Measurements from ENCODE around the gene PLPP4. TPM values are rescaled to one million over a fixed set of nuclear protein-coding genes. Genes with fewer than 3 reads are reported as not detected.

The PLPP4 gene
- total RNA-seq, 1 experiment from 2014 or later: 3.5 TPM

GRCh38 chr10:120466006-120466405 lies 9.0 kb downstream of the PLPP4 start:
- no peaks in the 10 kb centered on the region for H3K36me3 ChIP-seq (replicated peaks; ENCODE audit: control insufficient read depth, insufficient read depth, low read length)
- no peak for DNase-seq
- H3K4me3 ChIP-seq (ENCODE audit: insufficient read depth, low read depth, low read length): no peak overlapping the region
- no peaks in the 10 kb centered on the region for H3K27me3 ChIP-seq (ENCODE audit: control insufficient read depth, insufficient read depth, low read length)

GRCh38 chr10:120473593-120473992 lies 16.6 kb downstream of the PLPP4 start:
- DNase-seq: no peak
- H3K27me3 ChIP-seq (ENCODE audit: control insufficient read depth, insufficient read depth, low read length): no peaks in the 10 kb centered on the region
- no peak overlapping the region for H3K4me3 ChIP-seq (ENCODE audit: insufficient read depth, low read depth, low read length)
- H3K36me3 ChIP-seq (replicated peaks; ENCODE audit: control insufficient read depth, insufficient read depth, low read length): no peaks in the 10 kb centered on the region

GRCh38 chr10:120474956-120475355 lies 17.9 kb downstream of the PLPP4 start:
- Histone ChIP-seq H3K4me3 (ENCODE audit: insufficient read depth, low read depth, low read length) (no peak overlapping the region), H3K36me3 (replicated peaks; ENCODE audit: control insufficient read depth, insufficient read depth, low read length) (no peaks in the 10 kb centered on the region), H3K27me3 (ENCODE audit: control insufficient read depth, insufficient read depth, low read length) (no peaks in the 10 kb centered on the region)
- DNase-seq: no peak

- DNase-seq: no peak
- no peaks in the 10 kb centered on the region for H3K36me3 ChIP-seq (replicated peaks; ENCODE audit: control insufficient read depth, insufficient read depth, low read length)
- H3K27me3 ChIP-seq (ENCODE audit: control insufficient read depth, insufficient read depth, low read length): no peaks in the 10 kb centered on the region
- no peak overlapping the region for H3K4me3 ChIP-seq (ENCODE audit: insufficient read depth, low read depth, low read length)
Observed at GRCh38 chr10:120475844-120476791, 19.1 kb downstream of the PLPP4 start.

- no peak for DNase-seq
- no peaks in the 10 kb centered on the region for H3K27me3 ChIP-seq (ENCODE audit: control insufficient read depth, insufficient read depth, low read length)
- H3K36me3 ChIP-seq (replicated peaks; ENCODE audit: control insufficient read depth, insufficient read depth, low read length): no peaks in the 10 kb centered on the region
- no peak overlapping the region for H3K4me3 ChIP-seq (ENCODE audit: insufficient read depth, low read depth, low read length)
Observed at GRCh38 chr10:120477021-120477742, 20.2 kb downstream of the PLPP4 start.

- no peaks in the 10 kb centered on the region for H3K27me3 ChIP-seq (ENCODE audit: control insufficient read depth, insufficient read depth, low read length)
- no peaks in the 10 kb centered on the region for H3K36me3 ChIP-seq (replicated peaks; ENCODE audit: control insufficient read depth, insufficient read depth, low read length)
- no peak for DNase-seq
- H3K4me3 ChIP-seq (ENCODE audit: insufficient read depth, low read depth, low read length): no peak overlapping the region
Observed at GRCh38 chr10:120477743-120478141, 20.7 kb downstream of the PLPP4 start.

- no peak for DNase-seq
- Histone ChIP-seq H3K4me3 (ENCODE audit: insufficient read depth, low read depth, low read length) (no peak overlapping the region), H3K27me3 (ENCODE audit: control insufficient read depth, insufficient read depth, low read length) (no peaks in the 10 kb centered on the region), H3K36me3 (replicated peaks; ENCODE audit: control insufficient read depth, insufficient read depth, low read length) (no peaks in the 10 kb centered on the region)
Observed at GRCh38 chr10:120478386-120478785, 21.4 kb downstream of the PLPP4 start.

- no peak for DNase-seq
- H3K4me3 ChIP-seq (ENCODE audit: insufficient read depth, low read depth, low read length): no peak overlapping the region
- H3K27me3 ChIP-seq (ENCODE audit: control insufficient read depth, insufficient read depth, low read length): no peaks in the 10 kb centered on the region
- no peaks in the 10 kb centered on the region for H3K36me3 ChIP-seq (replicated peaks; ENCODE audit: control insufficient read depth, insufficient read depth, low read length)
Observed at GRCh38 chr10:120479506-120479905, 22.5 kb downstream of the PLPP4 start.

- peak; percentile 47 for DNase-seq
- no peak overlapping the region for H3K4me3 ChIP-seq (ENCODE audit: insufficient read depth, low read depth, low read length)
Observed at GRCh38 chr10:120480065-120480600, 23.1 kb downstream of the PLPP4 start.

GRCh38 chr10:120480848-120481247 lies 23.8 kb downstream of the PLPP4 start:
- DNase-seq: no peak
- H3K4me3 ChIP-seq (ENCODE audit: insufficient read depth, low read depth, low read length): no peak overlapping the region
- H3K27me3 ChIP-seq (ENCODE audit: control insufficient read depth, insufficient read depth, low read length): no peaks in the 10 kb centered on the region
- no peaks in the 10 kb centered on the region for H3K36me3 ChIP-seq (replicated peaks; ENCODE audit: control insufficient read depth, insufficient read depth, low read length)

More at GRCh38 chr10:120480065-120480600, 23.1 kb downstream of the PLPP4 start:
- H3K36me3 ChIP-seq (replicated peaks; ENCODE audit: control insufficient read depth, insufficient read depth, low read length): no peaks in the 10 kb centered on the region
- no peaks in the 10 kb centered on the region for H3K27me3 ChIP-seq (ENCODE audit: control insufficient read depth, insufficient read depth, low read length)

GRCh38 chr10:120483006-120483405 lies 26.0 kb downstream of the PLPP4 start:
- Histone ChIP-seq H3K4me3 (ENCODE audit: insufficient read depth, low read depth, low read length) (no peak overlapping the region), H3K27me3 (ENCODE audit: control insufficient read depth, insufficient read depth, low read length) (no peaks in the 10 kb centered on the region), H3K36me3 (replicated peaks; ENCODE audit: control insufficient read depth, insufficient read depth, low read length) (no peaks in the 10 kb centered on the region)
- DNase-seq: no peak

GRCh38 chr10:120483651-120484301 lies 26.7 kb downstream of the PLPP4 start:
- no peaks in the 10 kb centered on the region for H3K36me3 ChIP-seq (replicated peaks; ENCODE audit: control insufficient read depth, insufficient read depth, low read length)
- DNase-seq: no peak
- no peak overlapping the region for H3K4me3 ChIP-seq (ENCODE audit: insufficient read depth, low read depth, low read length)
- H3K27me3 ChIP-seq (ENCODE audit: control insufficient read depth, insufficient read depth, low read length): no peaks in the 10 kb centered on the region

- H3K36me3 ChIP-seq (replicated peaks; ENCODE audit: control insufficient read depth, insufficient read depth, low read length): no peaks in the 10 kb centered on the region
- H3K27me3 ChIP-seq (ENCODE audit: control insufficient read depth, insufficient read depth, low read length): no peaks in the 10 kb centered on the region
- no peak for DNase-seq
- no peak overlapping the region for H3K4me3 ChIP-seq (ENCODE audit: insufficient read depth, low read depth, low read length)
Observed at GRCh38 chr10:120485946-120486345, 28.9 kb downstream of the PLPP4 start.

GRCh38 chr10:120486671-120487205 lies 29.7 kb downstream of the PLPP4 start:
- no peak for DNase-seq
- no peaks in the 10 kb centered on the region for H3K36me3 ChIP-seq (replicated peaks; ENCODE audit: control insufficient read depth, insufficient read depth, low read length)
- H3K27me3 ChIP-seq (ENCODE audit: control insufficient read depth, insufficient read depth, low read length): no peaks in the 10 kb centered on the region
- H3K4me3 ChIP-seq (ENCODE audit: insufficient read depth, low read depth, low read length): no peak overlapping the region
